K562 (cell line): ENCODE measurements around the gene DCUN1D1. TPM values are rescaled to one million over a fixed set of nuclear protein-coding genes. Genes with fewer than 3 reads are reported as not detected.

Experiments used
- ATAC-seq: fragments of 200-7000 bp; cut with Tn5 transposase; 3 replicates; pipeline ENCODE4 v1.9.1; 2020; ENCODE audit warnings: moderate library complexity
- BruUV-seq: library from RNA; stranded (reverse); fragments of 400-500 nt; replicated peaks from 2 replicates; lab custom pipeline; 2021; lab: Mats Ljungman, UMichigan
- CTCF ChIA-PET: fragments of 300-600 bp; formaldehyde crosslinking; extraction: SDS; loops from one replicate; lab custom pipeline; 2021; ENCODE audit warnings: low intra/inter-chr PET ratio; lab: Yijun Ruan, JAX
- POLR2A ChIA-PET: fragments of 300-600, 350-650 bp; sonication (Branson Sonifier 250); formaldehyde crosslinking; extraction: SDS; loops from one replicate; lab custom pipeline; 2021; ENCODE audit warnings: antibody characterized with exemption, inconsistent platforms; lab: Yijun Ruan, JAX
- DNase-seq, 4 experiments: peaks; one replicate each; pipeline versions ENCODE4 v3.0.0 to v3.0.0-alpha.2; 2011 to 2018; ENCODE audit warnings: low spot score in 3 of 4, mixed read lengths in 3 of 4; ENCODE audit errors: extremely low read depth in 1 of 4
- FAIRE-seq: peaks from 2 replicates; lab custom pipeline; 2011; peaks lifted over from hg19 to GRCh38; lab: Jason Lieb, UNC
- H2AFZ ChIP-seq: 2 replicates; pipeline ENCODE4 v1.6.0; 2011; ENCODE audit warnings: low read depth, low read length, control low read depth, inconsistent platforms
- H3K27ac ChIP-seq: fragments of 200-600 bp; 3 replicates; pipeline ENCODE4 v1.8.0; 2011; ENCODE audit warnings: low read depth, mild to moderate bottlenecking, control low read depth, inconsistent platforms, low read length, moderate library complexity, mixed read lengths; ENCODE audit errors: extremely low read depth
- H3K27me3 ChIP-seq, 2 experiments: fragments of 300-600 bp in 1 of 2; 2 replicates in 1 of 2; 3 replicates in 1 of 2; pipeline versions ENCODE4 v1.6.0 to v1.8.0; 2011; ENCODE audit warnings: inconsistent platforms in 2 of 2, low read length in 2 of 2, mild to moderate bottlenecking in 1 of 2, mixed read lengths in 1 of 2, moderate library complexity in 1 of 2; ENCODE audit not compliant: control insufficient read depth in 2 of 2, insufficient read depth in 2 of 2
- H3K36me3 ChIP-seq: fragments of 300-600 bp; 3 replicates; pipeline ENCODE4 v1.8.0; 2011; ENCODE audit warnings: mild to moderate bottlenecking, low read length, inconsistent platforms; ENCODE audit not compliant: control insufficient read depth, insufficient read depth
- H3K4me1 ChIP-seq, 2 experiments: fragments of 200-600 bp in 1 of 2; replicated peaks in 1 of 2; 2 replicates in 1 of 2; 3 replicates in 1 of 2; pipeline versions ENCODE4 v1.5.1 to v1.8.0; 2011; ENCODE audit warnings: inconsistent platforms in 2 of 2, low read length in 2 of 2, mild to moderate bottlenecking in 1 of 2, mixed read lengths in 1 of 2, moderate library complexity in 1 of 2; ENCODE audit not compliant: control insufficient read depth in 2 of 2, insufficient read depth in 2 of 2
- H3K4me2 ChIP-seq: 2 replicates; pipeline ENCODE4 v1.6.1; 2011; ENCODE audit warnings: low read length, control low read depth, inconsistent platforms, mixed read lengths; ENCODE audit not compliant: insufficient read depth
- H3K4me3 ChIP-seq: fragments of 200-600 bp; sonication (generic), shearing (Covaris generic); 2 replicates; pipeline ENCODE4 v1.5.1; 2016; ENCODE audit warnings: control low read depth, inconsistent platforms
- H3K79me2 ChIP-seq: fragments of 200-600 bp; 3 replicates; pipeline ENCODE4 v1.8.0; 2011; ENCODE audit warnings: low read length, inconsistent platforms; ENCODE audit not compliant: control insufficient read depth, insufficient read depth
- H3K9ac ChIP-seq, 2 experiments: 2 replicates each; pipeline versions ENCODE4 v1.6.0 to v1.6.1; 2011; ENCODE audit warnings: low read depth in 2 of 2, low read length in 2 of 2, control low read depth in 1 of 2, inconsistent platforms in 1 of 2, mild to moderate bottlenecking in 1 of 2, mixed read lengths in 1 of 2; ENCODE audit not compliant: insufficient read depth in 1 of 2
- H3K9me1 ChIP-seq: one replicate; pipeline ENCODE4 v1.6.0; 2011; ENCODE audit warnings: inconsistent platforms, mild to moderate bottlenecking, low read length, moderate library complexity; ENCODE audit not compliant: control insufficient read depth, insufficient read depth
- H3K9me3 ChIP-seq: replicated peaks from 2 replicates; pipeline ENCODE4 v1.5.1; 2011; ENCODE audit warnings: low read depth, low read length, inconsistent platforms; ENCODE audit not compliant: control insufficient read depth, insufficient read depth
- H4K20me1 ChIP-seq: replicated peaks from 2 replicates; pipeline ENCODE4 v1.6.1; 2011; ENCODE audit warnings: low read length, inconsistent platforms, mixed read lengths; ENCODE audit not compliant: control insufficient read depth, insufficient read depth
- ARHGAP35 ChIP-seq: fragments of 450-650 bp; IDR thresholded peaks from 2 replicates; pipeline ENCODE4 v1.6.1; 2018; ENCODE audit not compliant: partially characterized antibody
- ARID1B ChIP-seq: fragments of 450-650 bp; IDR thresholded peaks from 2 replicates; pipeline ENCODE4 v1.6.1; 2016; ENCODE audit warnings: antibody characterized with exemption, mild to moderate bottlenecking, inconsistent platforms
- CBX1 ChIP-seq: sonication (generic); IDR thresholded peaks from 2 replicates; pipeline ENCODE4 v1.6.1; 2016; ENCODE audit warnings: antibody characterized with exemption, low read depth, mild to moderate bottlenecking
- HEY1 ChIP-seq: fragments of 250-450 bp; sonication (Bioruptor Pico); IDR thresholded peaks from 2 replicates; pipeline ENCODE4 v1.5.0; 2020; ENCODE audit warnings: mild to moderate bottlenecking, moderate library complexity, borderline replicate concordance
- POU5F1 ChIP-seq: fragments of 150-350 bp; IDR thresholded peaks from 2 replicates; pipeline ENCODE4 v1.6.1; 2014; ENCODE audit warnings: borderline replicate concordance, low read length, low read depth, mild to moderate bottlenecking; ENCODE audit not compliant: partially characterized antibody
- ZNF140 ChIP-seq: fragments of 250-450 bp; sonication (Bioruptor Pico); IDR thresholded peaks from 2 replicates; pipeline ENCODE4 v1.8.0; 2021; ENCODE audit warnings: moderate library complexity, mild to moderate bottlenecking, inconsistent platforms
- WGBS: fragments of 100-300 bp; shearing (Covaris generic); methylation state at CpG from one replicate; pipeline ENCODE4 v1.1.6; 2016; ENCODE audit warnings: low coverage, mixed read lengths; ENCODE audit not compliant: insufficient coverage; ENCODE audit errors: missing lambda C conversion rate; 5-methylcytosine and 5-hydroxymethylcytosine counted together
- in situ Hi-C: fragments of 300-500 bp; cut with MboI; formaldehyde crosslinking; loops from 4 replicates; pipeline ENCODE4 v1.15.0; 2018; ENCODE audit warnings: inconsistent platforms, mixed read lengths
- intact Hi-C: fragments of 100-400 bp; cut with micrococcal nuclease; formaldehyde crosslinking; loops from 2 replicates; pipeline ENCODE4 v1.14.2; 2022
- polyA plus RNA-seq, 8 experiments: library from polyadenylated mRNA; depleted of rRNA in 4 of 8; stranded (reverse) in 5 of 8; unstranded in 3 of 8; fragments of >200 nt; fragmentation: Nextera tagmentation in 2 of 8; fragmentation: Illumina TruSeq in 1 of 8; extraction: Ambion mirVana in 2 of 8; extraction: Trizol in 1 of 8; gene quantifications; 2 replicates each; pipeline versions ENCODE4 v1.2.1 to v1.2.3, GENCODE V29; 2011 to 2014; ENCODE audit warnings: inconsistent platforms in 1 of 8, missing spikeins in 1 of 8
- total RNA-seq, 7 experiments: library from RNA; depleted of rRNA in 6 of 7; stranded (reverse); fragments of >200 nt in 6 of 7; fragmentation: Illumina TruSeq in 2 of 7; extraction: Trizol in 2 of 7; gene quantifications; 2 replicates each; pipeline versions ENCODE4 v1.2.1 to v1.2.3, GENCODE V29; 2011 to 2021; ENCODE audit warnings: low replicate concordance in 1 of 7
- TF ChIP-seq, protein P1 (sequence below): fragments of 450-650 bp; formaldehyde crosslinking; IDR thresholded peaks from 2 replicates; pipeline ENCODE4 v1.4.0; 2022; ENCODE audit warnings: missing genetic modification characterization
- TF ChIP-seq, protein P2 (sequence below): sonication (generic); formaldehyde crosslinking; IDR thresholded peaks from 2 replicates; pipeline ENCODE4 v1.8.0; 2022; ENCODE audit warnings: mild to moderate bottlenecking, missing genetic modification reagents, borderline replicate concordance

The DCUN1D1 gene
- total and polyA plus RNA-seq, 9 of the 15 experiments (the other 6 are each of a cell fraction or from before 2014, with no cell fraction given): 11.4 to 46.8 (median 28.2) TPM

DNA sequence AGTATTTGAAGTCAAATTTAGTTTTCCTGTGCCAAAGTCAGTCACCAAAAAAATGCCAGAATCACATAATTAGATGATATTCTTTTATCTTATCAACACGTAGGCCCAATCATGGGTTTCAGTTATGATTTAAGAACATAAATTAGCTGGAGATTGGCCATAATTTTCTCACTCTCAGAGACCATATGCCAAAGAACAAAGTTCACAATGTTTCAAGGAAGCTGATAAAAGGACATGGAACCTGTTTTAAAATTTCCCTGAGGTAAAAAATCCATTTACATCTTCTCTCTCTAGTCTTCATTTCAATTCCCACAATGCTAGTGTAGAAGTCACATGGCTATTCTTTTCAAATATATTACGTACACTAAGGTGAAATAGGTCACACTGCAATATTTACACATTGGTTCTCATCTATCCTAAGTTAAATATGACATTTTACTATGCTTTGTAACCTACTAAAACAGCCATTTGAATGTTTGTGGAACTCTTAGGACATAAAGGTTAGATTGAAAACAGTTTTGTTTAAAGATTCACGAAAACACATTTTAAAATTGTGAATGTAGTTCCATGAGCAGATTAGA is 42.7 kb upstream of the DCUN1D1 start:
- ChIA-PET CTCF (no interaction called here), POLR2A (no interaction called here)
- no peak for TF ChIP-seq HEY1 (CRISPR knock-in tag)
- TF ChIP-seq, protein P1, sequence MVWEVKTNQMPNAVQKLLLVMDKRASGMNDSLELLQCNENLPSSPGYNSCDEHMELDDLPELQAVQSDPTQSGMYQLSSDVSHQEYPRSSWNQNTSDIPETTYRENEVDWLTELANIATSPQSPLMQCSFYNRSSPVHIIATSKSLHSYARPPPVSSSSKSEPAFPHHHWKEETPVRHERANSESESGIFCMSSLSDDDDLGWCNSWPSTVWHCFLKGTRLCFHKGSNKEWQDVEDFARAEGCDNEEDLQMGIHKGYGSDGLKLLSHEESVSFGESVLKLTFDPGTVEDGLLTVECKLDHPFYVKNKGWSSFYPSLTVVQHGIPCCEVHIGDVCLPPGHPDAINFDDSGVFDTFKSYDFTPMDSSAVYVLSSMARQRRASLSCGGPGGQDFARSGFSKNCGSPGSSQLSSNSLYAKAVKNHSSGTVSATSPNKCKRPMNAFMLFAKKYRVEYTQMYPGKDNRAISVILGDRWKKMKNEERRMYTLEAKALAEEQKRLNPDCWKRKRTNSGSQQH (CRISPR knock-in tag): no peak
- TF ChIP-seq POU5F1: no peak
- TF ChIP-seq ARID1B: no peak
- TF ChIP-seq, protein P2, sequence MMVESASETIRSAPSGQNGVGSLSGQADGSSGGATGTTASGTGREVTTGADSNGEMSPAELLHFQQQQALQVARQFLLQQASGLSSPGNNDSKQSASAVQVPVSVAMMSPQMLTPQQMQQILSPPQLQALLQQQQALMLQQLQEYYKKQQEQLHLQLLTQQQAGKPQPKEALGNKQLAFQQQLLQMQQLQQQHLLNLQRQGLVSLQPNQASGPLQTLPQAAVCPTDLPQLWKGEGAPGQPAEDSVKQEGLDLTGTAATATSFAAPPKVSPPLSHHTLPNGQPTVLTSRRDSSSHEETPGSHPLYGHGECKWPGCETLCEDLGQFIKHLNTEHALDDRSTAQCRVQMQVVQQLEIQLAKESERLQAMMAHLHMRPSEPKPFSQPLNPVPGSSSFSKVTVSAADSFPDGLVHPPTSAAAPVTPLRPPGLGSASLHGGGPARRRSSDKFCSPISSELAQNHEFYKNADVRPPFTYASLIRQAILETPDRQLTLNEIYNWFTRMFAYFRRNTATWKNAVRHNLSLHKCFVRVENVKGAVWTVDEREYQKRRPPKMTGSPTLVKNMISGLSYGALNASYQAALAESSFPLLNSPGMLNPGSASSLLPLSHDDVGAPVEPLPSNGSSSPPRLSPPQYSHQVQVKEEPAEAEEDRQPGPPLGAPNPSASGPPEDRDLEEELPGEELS (CRISPR knock-in tag): no peak
- TF ChIP-seq ZNF140: no peak
- TF ChIP-seq CBX1: no peak
- TF ChIP-seq ARHGAP35: no peak
- in situ Hi-C loops: no loop called here
- Histone ChIP-seq H4K20me1 (no peaks in the 10 kb centered on the region; the same call in 1 of the 2 replicates), H3K9me3 (0 out of 2 replicates have a peak, but pooled peaks cover 2% of the 10 kb centered on the region), H3K4me2 (no peak overlapping the region), H3K27ac (no peak overlapping the region), H3K79me2 (no peaks in the 10 kb centered on the region), H3K9me1 (no peaks in the 10 kb centered on the region), H3K27me3 (no peaks in the 10 kb centered on the region), H3K4me3 (no peak overlapping the region), H3K4me1 (no peaks in the 10 kb centered on the region), H2AFZ (no peak overlapping the region), H3K9ac (no peak overlapping the region), H3K36me3 (peaks cover 34% of the 10 kb centered on the region)
- WGBS: 87% methylated on average over 3 of the region's 3 CpGs
- no peak for ATAC-seq
- no peak for FAIRE-seq
- no TSS peak for BruUV-seq
- DNase-seq: no peak
- intact Hi-C loops: no loop called here
